A673 (cell line): ENCODE results near the gene GMDS.

Experiments
- CTCF ChIP-seq: fragments of 300-800, 200-600 bp; sonication (generic); conservative IDR thresholded peaks from 2 replicates; pipeline ENCODE4 v1.5.1; 2017; ENCODE audit warnings: low read depth, mild to moderate bottlenecking, antibody characterized with exemption, low read length, moderate library complexity, mixed read lengths
- EZH2 ChIP-seq: fragments of 200-600 bp; sonication (generic); IDR thresholded peaks from 2 replicates; pipeline ENCODE4 v1.6.1; 2017; ENCODE audit warnings: borderline replicate concordance, low read depth, mild to moderate bottlenecking, mixed read lengths, antibody characterized with exemption, low read length; ENCODE audit not compliant: poor library complexity, severe bottlenecking

DNA sequence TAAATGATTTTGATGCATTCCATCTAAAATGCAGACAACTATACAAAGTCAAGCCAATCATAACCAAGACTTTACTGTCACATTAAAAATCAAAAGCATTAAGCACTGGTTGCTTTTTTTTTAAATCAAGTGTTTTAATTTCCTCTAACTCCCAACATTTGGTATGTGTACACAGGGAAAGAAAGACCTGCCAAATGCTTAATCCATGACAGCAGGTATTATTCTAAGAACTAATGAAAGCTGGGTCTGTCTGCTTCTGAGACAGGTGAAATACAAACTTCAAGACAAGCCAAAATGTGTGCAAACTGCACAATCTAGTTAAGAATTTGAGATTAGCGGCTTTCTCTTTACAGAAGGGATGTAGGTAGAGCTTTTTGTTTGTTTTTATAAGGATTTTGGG, 126.1 kb downstream of the GMDS start:
- no peak for TF ChIP-seq CTCF
- no peak for TF ChIP-seq EZH2
